Ishikawa (cell line): ENCODE results near the gene CFAP53.

Experiments used
- CEBPB ChIP-seq: IDR thresholded peaks from 2 replicates; pipeline ENCODE4 v1.6.1; 2012
- EP300 ChIP-seq: IDR thresholded peaks from 2 replicates; pipeline ENCODE4 v1.6.1; 2012; ENCODE audit warnings: borderline replicate concordance
- TEAD4 ChIP-seq: IDR thresholded peaks from 2 replicates; pipeline ENCODE4 v1.6.1; 2012
- YY1 ChIP-seq: IDR thresholded peaks from 2 replicates; pipeline ENCODE4 v1.6.1; 2012; ENCODE audit warnings: low read depth
- TF ChIP-seq, protein P1 (sequence below): IDR thresholded peaks from 2 replicates; pipeline ENCODE4 v1.6.1; 2012

DNA sequence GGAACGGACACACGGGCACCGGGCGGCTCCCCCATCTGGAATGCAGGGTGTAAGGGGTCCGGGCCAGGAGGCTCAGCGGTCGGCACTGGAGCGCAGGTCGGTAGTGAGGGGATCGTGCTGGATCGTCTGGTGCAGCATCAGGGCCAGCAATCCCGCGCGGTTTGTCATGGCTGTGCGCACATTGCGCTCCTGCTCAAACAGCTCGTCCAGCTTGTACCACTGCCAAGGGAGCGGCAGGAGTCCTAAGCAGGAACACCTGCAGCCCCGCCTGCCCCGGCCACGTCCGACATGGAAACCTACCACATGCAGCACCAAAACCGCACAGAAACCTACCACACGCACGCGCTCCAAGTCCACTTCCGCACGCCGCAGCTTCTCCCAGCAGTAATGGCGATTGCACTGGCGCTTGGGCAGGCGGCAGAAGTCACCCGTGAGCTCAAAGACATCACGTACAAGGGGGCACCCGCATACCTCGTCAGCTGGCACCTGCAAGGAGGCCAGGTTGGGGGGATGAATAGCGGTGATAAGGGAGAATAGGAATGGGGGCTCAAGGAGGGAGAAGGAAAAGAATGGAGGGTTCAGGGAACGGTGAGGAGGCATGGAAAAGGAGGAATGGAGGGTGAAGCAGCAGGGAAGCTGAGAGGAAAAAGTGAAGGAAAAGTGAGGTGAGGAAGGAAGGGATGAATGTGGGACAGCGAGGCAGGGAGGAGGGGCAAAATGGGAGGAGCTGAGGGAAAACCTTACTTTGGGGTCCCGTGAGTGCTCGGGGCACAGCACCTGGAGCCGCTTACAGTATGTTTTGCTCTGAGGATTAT, 16.4 kb upstream of the CFAP53 start:
- TF ChIP-seq EP300 (no peak), YY1 (no peak), TEAD4 (no peak), CEBPB (no peak)
- TF ChIP-seq, protein P1, sequence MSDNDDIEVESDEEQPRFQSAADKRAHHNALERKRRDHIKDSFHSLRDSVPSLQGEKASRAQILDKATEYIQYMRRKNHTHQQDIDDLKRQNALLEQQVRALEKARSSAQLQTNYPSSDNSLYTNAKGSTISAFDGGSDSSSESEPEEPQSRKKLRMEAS: no peak
